SK-MEL-5 (cell line): ENCODE measurements around the gene UBE2J2. TPM values are rescaled to one million over a fixed set of nuclear protein-coding genes. Genes with fewer than 3 reads are reported as not detected.

Source experiments
- DNase-seq: peaks from one replicate; pipeline ENCODE4 v3.0.0-alpha.2; 2016; ENCODE audit warnings: low read depth, low spot score
- in situ Hi-C: cut with HindIII; loops from 2 replicates; pipeline ENCODE4 v1.10.0; 2016; ENCODE audit warnings: low sequenced_read_pairs, high pct_unique_total_duplicates, low pct_unique_long_range_greater_than_20kb
- total RNA-seq: library from RNA; depleted of rRNA; stranded (reverse); fragments of >200 nt; shearing (Covaris generic); gene quantifications from 2 replicates; pipeline ENCODE4 v1.2.3, GENCODE V29; 2014

UBE2J2 gene
- total RNA-seq, 1 experiment from 2014 or later: 37.8 TPM

- in situ Hi-C loops: no loop called here
- no peak for DNase-seq
These were observed 37.8 kb upstream of the UBE2J2 start for GRCh38 chr1:1311107-1312104.

GRCh38 chr1:1310476-1311053 is 36.9 kb upstream of the UBE2J2 start:
- in situ Hi-C loops: no loop called here
- DNase-seq: no peak

- no peak for DNase-seq
- in situ Hi-C loops: no loop called here
These were observed 36.4 kb upstream of the UBE2J2 start for GRCh38 chr1:1310109-1310385.

- in situ Hi-C loops: no loop called here
- DNase-seq: no peak
These were observed 35.8 kb upstream of the UBE2J2 start for GRCh38 chr1:1309251-1310108.

- in situ Hi-C loops: no loop called here
- no peak for DNase-seq
These were observed 35.1 kb upstream of the UBE2J2 start for GRCh38 chr1:1308756-1309250.

- peak; percentile 81 for DNase-seq
- in situ Hi-C loops: no loop called here
These were observed 34.5 kb upstream of the UBE2J2 start, which contains the start of the genes ACAP3 and PUSL1 for GRCh38 chr1:1307923-1308755. Gene ACAP3, minus strand, starts transcription at chr1:1307930. Its CDS starts 115 bp downstream, at chr1:1307815. Gene PUSL1, plus strand, starts transcription at chr1:1308597. Its CDS starts 47 bp downstream, at chr1:1308644.

GRCh38 chr1:1307261-1307922 is 33.7 kb upstream of the UBE2J2 start:
- in situ Hi-C loops: no loop called here
- no peak for DNase-seq

- in situ Hi-C loops: no loop called here
- DNase-seq: no peak
These were observed 33.1 kb upstream of the UBE2J2 start for GRCh38 chr1:1306661-1307260.

- DNase-seq: no peak
- in situ Hi-C loops: no loop called here
These were observed 32.5 kb upstream of the UBE2J2 start for GRCh38 chr1:1306070-1306660.

- in situ Hi-C loops: no loop called here
- no peak for DNase-seq
These were observed 31.8 kb upstream of the UBE2J2 start for GRCh38 chr1:1305300-1306069.

- DNase-seq: peak; percentile 74
- in situ Hi-C loops: no loop called here
These were observed 31.0 kb upstream of the UBE2J2 start for GRCh38 chr1:1304331-1305299.

- no peak for DNase-seq
- in situ Hi-C loops: no loop called here
These were observed 30.1 kb upstream of the UBE2J2 start for GRCh38 chr1:1303736-1304135.

GRCh38 chr1:1302951-1303509 is 29.4 kb upstream of the UBE2J2 start:
- in situ Hi-C loops: no loop called here
- DNase-seq: no peak

GRCh38 chr1:1302006-1302430 is 28.4 kb upstream of the UBE2J2 start:
- in situ Hi-C loops: no loop called here

More at GRCh38 chr1:1302006-1302430, 28.4 kb upstream of the UBE2J2 start:
- no peak for DNase-seq
